ENCODE data around the gene DLL4.

The DLL4 gene

DNA sequence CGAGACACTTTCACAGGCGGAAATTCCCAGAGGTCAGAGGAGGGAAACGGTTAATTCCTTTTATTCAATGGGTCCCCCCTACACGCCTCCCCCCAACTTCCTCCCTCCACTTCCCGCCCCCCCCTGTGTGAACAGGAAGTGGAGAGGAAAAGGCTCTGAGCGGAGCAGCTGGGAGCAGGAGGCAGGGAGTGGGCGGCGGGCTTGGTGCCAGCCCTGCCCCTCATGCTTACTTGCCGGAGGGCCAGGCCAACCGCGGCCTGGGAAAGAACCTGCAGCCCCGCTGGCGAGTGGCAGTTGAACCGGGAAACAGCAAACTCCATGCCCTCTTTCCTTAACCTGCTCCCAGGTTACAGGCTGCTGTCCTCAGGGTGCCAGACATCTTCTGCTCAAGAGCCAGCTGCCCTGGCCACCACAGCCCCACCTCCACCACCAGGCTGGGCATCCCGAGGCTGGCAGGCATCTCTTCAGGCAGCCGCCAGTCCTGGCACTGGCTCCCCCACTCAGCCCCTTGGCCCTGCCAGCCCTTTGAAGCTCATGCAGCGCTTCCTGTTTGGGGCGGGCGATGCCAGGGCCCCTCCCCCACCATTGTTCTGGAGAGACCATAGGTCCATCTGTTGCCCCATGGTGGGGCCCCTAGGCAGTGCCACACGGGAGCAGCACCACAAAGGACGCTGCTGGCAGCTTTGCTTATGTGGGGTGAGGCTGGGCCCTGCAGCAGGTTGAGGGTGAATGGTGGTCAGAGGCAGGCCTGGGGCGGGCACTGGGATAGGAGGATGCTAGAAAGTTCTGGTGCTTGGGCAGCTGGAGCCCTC lies 21.9 kb upstream of the DLL4 start:
- peak; percentile 19 for DNase-seq

DNA sequence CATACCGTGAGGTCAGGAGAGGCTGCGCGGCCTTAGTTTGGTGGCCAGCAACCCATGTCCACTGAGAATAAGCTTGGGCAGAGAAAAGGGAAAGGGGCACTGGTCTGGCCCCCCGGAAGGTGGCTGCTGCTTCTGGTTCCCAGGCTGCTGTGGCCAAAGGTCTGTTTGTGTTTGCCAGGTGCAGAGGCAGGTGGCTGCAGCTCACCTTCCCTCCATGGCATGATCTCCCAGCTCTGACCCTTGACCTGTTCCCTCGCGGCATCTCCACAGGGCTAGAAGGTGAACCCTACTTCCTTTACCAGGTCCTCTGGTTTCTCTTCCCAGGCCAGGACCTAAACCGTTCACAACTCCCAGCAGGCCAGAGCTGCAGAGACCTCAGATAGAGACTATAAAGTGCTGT lies 21.0 kb upstream of the DLL4 start:
- no peak for DNase-seq

DNA sequence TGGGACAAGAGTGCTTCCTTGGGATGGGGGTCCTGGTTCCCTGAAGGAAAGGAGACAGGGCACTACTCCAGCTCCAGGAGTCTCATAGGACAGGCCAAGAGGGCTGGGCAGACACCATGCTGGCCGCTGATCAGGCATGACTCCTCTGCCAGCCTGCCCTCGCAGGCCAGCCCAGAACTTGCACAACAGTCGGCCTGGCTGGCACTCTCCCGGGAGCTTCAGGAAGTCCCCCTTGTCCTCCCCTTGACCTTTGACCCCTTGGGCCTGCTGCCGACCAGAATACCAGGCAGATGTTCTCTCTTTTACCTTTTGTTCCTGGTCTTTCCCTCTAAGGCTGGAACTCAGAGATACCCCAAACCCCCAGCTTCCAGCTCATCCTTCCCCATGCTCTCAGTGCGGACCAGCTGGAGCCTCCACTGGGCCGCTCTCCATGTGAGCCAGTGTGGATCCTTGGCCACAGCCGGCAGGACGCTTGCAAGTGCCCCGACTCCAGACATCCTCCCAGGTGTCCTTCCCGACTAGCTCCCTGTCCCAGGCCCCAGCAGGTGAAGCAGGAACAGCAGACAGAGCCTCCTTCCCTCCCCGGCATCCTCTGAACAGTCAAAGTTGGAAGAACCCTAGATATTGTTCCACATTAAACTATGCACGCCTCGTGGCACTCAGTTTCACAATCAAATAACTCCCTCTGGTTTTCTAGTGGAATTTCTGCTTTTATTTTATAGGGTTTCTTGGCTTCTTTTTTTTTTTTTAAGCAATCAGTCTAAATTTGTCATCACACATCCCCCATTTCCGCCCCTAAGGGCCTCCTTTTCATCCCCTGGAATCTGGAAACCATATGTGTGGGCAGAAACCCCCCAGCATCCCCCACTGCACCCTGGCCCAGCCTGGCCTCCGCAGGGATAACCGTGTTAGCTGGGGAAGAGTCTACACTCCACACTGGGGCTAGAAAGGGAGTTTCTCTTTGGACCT lies 19.2 kb upstream of the DLL4 start:
- no peak for DNase-seq

DNA sequence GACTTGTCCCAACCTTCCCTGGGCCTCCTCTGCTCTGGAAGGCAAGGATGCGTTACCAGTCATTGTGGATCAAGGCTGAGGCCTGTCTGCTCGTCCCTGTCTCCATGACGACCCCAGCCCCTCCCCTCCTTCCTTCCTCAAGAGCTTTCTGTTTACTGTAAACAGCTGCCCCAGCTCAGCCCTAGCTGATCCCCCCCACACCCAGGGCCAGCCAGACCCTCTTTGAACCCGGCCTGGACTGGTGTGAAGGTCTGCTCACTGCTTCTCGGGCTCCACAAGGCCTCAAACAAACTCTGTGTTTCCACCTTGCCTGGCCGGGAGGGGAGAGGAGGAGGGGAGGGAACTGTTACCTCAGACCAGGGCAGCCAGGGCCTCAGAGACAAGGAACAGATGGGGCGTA lies 18.0 kb upstream of the DLL4 start:
- DNase-seq, result peak; percentile 24

DNA sequence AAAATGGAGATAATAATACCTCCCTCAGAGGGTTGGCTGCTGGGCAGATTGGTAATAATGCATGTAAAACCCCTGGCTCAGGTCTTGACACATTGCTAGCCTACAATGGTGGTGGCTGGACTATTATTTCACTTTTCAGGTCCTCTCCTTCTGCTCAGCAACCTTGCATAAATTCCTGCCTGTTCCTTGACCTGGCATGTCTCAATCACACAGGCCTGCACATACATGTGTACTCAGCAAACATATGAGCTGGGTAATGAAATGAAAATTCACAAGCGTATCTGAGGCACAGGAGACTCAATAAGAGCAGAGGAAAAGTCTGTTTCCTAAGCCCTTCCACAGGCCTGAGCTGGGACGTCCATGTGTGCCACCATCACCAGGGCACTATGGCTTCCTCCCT lies 17.4 kb upstream of the DLL4 start:
- no peak for DNase-seq

DNA sequence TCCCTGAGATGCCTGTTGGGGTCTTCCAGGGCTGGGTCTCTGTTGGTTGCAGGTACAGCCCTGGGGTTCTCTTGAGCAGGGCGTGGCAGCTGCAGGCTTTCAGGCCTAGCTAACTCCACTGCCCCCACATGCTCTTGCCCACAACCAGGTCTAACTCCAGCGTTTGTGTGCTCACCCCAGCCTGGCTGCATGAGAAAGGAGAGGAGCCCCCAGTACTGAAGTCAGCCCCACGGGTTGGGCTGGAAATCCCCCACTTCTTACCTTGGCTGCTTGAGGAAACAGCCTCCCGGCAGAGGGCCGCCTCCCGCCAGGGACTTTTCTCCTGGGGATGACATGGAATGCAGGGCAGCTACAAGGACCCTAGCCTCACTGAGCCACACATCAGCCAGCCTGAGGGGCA lies 16.7 kb upstream of the DLL4 start:
- no peak for DNase-seq

DNA sequence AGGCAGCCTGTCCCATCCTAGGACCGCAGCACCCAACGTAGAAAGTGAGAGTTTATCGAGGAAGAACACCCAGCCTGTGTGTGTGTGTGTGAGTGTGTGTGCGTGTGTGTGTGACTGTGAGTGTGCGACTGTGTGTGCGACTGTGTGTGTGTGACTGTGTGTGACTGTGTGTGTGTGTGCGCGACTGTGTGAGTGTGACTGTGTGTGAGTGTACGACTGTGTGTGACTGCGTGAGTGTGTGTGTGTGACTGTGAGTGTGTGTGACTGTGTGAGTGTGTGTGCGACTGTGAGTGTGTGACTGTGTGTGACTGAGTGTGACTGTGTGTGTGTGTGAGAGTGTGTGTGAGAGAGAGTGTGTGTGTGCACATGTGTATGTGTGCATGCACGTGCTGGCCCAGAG lies 15.1 kb upstream of the DLL4 start:
- no peak for DNase-seq

DNA sequence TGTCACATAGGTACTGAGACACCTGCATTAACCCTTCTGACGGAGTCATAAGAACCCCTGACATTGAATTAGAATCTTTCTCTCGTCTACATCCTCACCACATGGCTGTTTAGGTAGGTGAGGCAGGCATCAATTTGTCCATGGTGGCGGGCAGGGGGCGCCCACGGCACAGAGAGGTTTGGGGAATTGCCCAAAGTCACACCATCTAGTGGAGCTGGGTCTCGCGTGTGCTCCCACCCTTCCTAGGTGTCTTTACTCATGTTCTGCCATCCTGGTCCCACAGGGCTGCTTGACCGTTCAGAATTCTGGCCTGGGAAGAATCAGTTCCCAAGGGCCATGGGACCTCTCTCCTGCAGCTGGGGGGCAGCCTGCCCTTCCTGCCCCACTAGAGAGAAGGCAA lies 14.7 kb upstream of the DLL4 start:
- no peak for DNase-seq

DNA sequence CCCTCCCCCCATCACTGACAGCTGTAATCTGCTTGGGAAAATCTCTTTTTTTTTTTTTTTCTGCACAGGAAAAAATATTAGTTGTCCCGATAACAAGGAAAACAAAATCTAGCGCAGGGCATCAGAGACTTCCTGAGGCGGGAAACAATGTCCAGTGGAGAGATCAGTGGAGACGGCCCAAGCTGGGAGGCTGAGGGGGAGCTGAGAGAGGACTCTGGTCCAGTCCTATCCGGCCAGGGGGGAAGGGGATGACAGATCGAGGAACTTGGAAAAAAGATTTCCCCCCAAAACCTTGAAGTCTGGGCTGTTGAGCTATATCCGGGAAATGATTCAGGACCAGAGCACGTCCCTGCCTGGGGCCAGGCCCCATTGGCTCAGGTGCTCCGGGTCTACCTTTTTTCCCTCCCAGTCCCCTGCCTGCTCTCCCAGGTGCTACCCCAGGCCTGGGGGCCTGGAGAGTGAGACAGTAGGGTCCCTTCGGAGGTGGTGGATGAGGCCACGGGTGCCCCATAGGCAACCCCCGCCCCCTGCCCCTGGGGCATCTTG lies 14.0 kb upstream of the DLL4 start:
- DNase-seq, result no peak

DNA sequence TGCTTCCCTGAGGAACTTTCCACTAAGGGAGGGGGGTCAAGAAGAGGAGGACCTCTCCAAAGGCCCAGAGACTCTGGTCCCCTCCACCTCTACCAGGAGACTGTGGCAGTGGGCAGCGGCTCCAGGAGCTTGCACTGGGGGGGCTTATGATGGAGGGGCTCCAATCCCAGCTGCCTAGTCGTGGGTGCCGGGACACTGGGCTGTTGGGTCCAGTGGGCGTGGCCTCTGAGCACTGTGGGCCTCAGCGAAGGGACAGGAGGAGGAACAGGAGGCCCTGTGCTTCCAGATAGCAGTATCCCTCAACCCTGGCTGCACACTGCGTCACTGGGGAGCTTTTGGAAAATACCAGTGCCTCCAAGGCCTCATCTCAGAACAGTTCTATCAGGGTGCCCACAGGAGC lies 13.5 kb upstream of the DLL4 start:
- DNase-seq, result no peak

DNA sequence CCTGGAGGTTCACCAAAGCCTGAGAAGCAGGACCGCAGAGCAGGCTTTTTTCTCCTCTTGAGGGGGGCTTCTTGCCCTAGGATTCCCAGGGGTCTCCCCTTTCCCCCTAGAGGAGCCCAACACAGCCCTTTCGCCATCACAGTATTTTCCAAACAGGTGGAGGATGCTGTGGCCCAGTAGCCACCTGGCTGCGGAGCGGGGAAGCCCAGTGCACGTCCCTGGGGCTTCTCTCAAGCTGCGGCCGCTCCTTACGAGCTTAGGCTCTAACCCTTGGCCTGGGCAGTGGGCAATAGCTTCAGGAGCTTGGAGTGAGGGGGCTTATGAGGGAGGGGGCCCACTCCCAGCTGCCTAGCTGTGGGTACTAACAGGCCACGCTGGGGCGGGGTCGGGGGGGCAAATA lies 11.6 kb upstream of the DLL4 start:
- no peak for DNase-seq

DNA sequence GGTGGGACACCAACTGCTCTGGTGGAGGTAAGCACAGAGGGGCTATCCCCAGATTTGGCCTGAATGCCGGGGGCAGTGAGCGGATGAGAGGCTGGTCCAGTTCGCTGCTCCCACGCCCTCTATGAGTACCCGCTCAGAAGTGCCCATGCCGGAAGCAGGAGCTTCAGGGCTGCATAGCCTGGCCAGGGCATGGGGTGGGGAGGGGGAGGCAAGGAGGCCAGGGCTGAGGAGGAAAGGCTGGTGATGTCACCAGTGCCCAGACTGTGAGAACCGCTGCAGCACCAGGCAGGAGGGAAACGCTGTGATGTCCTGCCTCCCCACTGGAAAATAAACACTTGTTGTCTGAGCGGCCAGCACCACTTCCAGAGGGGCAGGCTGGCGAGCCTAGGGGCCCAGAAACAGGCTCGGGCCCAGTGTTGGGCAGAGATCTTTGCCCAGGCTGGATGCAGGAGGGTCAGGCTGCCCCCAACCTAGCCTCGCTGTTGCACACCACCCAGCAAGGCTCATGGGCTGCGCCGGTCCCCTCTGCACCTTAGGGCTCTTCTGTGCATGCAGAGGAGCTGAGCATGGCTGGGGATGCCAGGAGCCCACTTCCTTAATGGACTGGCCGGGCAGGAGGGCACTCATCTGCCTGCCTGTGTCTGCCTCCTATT lies 10.9 kb upstream of the DLL4 start:
- no peak for DNase-seq

DNA sequence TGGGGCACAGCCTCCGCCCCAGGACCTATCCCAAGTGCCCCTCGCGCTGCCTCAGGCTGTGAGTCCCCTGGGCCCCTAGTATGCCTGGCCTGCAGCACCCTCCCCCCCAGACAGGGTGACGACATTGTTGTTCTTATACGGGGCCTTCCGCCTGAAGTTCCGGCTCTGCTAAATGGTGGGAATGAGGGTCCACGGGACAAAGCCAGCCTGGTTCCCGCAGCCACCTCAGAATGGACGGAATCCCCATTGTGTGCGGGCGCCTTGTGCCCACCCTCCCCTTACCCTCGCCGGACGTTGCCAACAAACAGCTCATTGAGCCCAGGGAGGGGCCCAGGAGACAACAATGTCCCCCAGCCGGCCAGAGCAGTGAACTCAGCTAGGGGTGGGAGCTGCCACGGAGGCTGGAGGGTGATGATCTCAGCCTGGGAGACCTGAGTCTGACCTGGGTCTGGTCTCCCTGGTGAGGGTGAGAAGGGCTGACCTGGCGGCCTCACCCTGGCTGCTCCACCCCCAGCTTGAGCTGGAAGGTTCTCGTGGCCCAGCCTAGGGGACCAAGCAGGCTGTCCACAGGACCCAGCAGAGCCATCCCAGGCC lies 10.2 kb upstream of the DLL4 start:
- no peak for DNase-seq

DNA sequence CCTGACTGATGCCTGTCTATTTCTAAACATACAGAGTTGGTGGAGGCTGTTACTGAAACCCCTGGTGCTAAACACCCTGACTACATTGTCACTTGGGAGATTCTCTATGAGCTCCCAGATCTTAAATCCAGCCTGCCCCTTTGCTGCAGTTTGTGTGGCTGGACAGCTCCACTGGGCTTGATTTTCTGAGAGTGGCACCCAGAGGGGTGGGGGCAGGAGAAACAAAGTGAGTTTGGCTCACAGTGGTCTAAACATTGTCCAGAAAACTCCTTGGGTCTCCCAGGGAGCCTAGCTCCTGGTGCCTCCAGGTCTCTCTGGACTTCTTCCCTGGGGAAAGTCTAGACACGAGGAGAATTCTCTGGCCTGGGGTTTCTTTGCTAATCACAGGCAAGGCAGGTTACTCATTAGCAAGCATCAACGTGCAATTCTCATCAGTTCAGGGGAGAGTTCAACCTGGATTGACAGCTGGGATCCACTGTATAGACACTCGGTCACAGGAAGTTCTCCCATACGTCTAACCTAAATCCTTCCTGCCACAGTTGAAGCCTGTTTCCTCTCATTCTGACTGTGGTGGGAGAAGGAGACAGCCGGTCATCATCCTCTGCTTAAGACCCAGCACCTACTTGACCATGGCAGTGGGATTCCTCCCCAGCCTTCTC lies 7.1 kb upstream of the DLL4 start:
- DNase-seq, result no peak

DNA sequence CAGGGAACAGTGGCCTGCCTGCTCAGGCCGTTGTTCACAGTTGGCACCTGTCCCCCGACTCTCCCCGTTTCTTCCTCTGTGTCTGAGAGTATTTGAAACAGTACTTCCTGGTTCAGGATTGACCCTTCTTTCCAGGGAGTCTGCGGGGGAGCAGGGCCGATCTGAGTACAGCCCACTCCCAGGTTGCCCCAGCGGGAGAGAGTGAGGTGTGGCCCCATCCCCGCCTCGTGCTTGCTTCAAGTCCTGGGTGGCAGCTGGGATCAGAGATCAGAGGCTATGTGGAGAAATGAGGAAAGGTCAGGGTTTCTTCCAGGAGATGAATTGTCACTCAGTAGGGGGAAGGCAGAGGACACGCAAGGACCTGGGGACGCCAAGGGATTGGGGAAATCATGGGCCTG lies 6.5 kb upstream of the DLL4 start:
- no peak for DNase-seq

DNA sequence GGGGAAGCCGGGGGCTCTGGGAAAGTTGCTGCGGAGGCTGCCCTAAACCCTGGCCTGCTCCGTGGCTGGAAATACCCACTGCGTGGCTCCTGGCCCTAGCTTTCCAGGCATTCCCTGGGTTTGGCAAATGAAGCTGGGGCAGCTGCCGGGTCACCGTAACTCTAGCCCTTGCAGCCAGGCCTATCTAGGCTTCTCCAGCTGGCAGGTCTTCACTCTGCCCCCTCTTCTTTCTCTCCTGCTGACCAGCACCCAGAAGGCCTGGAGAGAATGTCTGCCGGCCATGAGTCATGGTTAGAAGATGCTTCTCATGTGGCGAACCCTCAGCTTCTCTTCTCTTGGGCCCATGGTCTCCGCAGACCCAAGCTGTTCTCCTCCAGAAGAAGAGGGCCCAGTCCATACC lies 5.6 kb upstream of the DLL4 start:
- no peak for DNase-seq

DNA sequence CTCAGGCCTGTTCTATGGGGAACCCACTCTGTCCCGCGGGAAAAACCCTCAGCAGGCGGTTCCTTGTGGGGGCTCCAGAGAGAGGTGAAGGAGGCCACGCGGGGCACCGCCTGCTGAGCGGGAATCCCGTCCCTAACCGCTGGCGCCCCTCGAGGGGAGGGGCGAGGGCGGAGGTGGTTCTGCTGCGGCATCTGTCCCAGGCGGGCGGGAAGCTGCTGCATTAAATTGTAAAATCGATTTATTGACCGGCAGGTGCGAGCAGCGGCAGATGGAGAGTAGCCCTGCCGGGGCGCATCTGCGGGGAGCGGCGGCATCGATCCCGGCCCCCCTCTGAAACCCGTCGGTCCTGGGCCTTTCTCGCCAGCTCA lies 3.7 kb upstream of the DLL4 start:
- no peak for DNase-seq

DNA sequence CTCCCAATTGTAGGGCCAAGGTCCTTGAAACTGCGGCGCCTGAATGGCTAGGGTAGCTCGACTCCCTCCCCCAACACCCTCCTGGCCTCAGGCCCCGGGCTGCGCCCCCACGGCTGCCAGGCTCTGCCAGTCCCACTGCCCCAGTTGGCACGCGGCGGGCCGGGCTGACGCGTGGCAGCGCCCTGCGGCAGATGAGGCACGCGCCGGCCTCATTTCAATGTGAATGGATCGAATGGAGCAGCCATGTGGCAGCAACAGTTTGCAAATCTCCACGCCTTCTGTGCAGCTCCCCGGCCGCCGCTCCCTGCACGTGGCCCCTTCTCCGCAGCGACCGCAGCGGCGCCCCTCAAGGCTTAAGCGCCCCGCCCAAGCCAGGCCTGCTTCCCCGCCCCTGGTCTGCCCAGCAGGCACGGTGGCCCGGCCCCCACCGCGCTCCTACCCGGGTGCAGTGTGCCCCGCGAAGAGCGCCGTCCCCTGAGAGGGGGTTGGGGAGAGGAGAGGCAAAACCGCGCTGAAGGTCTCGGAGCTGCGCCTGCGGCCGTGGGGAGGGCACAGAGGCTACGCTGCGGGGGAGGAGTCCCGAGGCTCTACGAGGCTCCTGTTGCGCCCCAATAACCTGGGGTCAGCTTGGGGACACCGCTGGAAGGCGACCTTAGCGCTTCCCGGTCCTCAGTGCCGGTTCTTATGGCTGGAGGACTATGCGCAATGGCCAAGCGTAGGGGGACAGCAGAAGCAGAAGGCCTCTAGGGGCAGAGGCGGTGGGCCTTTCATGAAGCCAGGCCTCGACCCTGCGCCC lies 3.1 kb upstream of the DLL4 start:
- peak; percentile 52 for DNase-seq

DNA sequence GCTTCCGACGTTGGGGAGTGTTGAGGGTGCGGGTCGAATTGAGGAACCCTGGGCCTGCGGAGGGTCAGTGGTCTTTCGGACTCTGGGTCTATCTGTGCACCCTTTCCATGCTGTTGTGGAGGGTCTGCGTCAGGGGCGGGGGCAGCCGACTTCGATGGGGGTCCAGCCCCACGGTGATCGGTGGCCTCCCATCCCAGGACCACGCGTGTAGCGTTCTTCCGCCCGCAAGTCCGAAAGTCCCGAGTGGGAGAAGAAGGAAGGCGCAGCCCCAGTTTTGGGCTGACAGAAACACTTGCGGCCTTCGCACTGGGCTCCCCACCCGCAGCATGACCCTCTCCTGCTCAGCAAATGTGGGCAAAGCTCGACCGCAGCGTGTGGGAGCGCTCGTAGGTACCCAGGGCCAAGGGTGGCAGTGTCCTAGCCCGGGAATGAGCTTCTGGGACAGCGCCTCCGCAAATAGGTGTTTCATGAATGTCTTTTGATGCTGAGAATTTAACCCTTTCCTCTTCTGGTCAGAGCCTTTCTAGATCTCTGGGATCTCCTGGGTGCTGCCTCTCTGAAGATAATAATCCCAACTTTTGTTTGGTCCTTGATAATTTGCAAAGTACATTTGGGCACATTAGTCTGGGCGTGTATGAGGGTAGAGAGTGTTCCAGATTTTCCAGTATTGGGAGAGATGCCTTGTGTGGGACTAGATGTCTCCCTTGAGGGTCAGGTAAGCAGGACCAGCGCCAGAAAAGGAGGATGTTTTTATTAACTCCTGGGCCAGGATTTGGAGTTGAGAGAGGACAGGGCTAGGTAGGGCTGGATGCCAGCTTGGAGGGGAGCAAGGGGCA lies 2.3 kb upstream of the DLL4 start:
- no peak for DNase-seq

DNA sequence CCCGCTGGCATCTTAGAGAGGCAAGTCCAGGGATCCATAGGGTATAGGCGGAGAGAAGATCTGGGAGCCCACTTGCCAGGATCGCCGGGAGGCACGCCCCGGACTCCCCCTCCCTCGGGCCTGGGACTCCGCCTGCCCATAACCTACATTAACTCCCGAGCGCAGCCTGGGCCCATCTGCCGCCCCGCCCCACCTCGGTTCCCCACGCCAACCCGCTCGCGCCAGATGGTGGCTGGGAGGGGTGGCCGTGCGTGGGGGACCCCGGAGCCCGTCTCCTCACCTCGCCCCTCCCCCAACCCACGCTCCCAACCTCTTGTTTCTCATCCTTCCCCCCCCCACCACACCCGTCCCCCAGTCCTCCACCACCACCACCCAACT lies 1.7 kb upstream of the DLL4 start:
- peak; percentile 80 for DNase-seq

Measured in NCI-H524 treated with DMSO at 0.1 percent for 48 hours (cell line).